Trophoblast cell (in vitro differentiated cells and primary cell): ENCODE measurements around the gene MIAT.

Source experiments
- DNase-seq, 2 donors: peaks; one replicate each; pipeline ENCODE4 v3.0.0-alpha.2; 2016
- H2AFZ ChIP-seq: 2 replicates; pipeline ENCODE4 v1.6.1; 2013; ENCODE audit warnings: low read length, moderate library complexity, mild to moderate bottlenecking; ENCODE audit not compliant: insufficient read depth, poor library complexity
- H2AK5ac ChIP-seq: 2 replicates; pipeline ENCODE4 v1.6.1; 2013; ENCODE audit warnings: mild to moderate bottlenecking, low read length
- H2BK120ac ChIP-seq: 2 replicates; pipeline ENCODE4 v1.6.1; 2013; ENCODE audit warnings: low read length, mild to moderate bottlenecking, moderate library complexity; ENCODE audit not compliant: insufficient read depth, poor library complexity
- H2BK12ac ChIP-seq: 2 replicates; pipeline ENCODE4 v1.6.1; 2013; ENCODE audit warnings: mild to moderate bottlenecking, low read length, moderate library complexity
- H2BK5ac ChIP-seq: 2 replicates; pipeline ENCODE4 v1.6.1; 2013; ENCODE audit warnings: low read length, low read depth, moderate library complexity, mild to moderate bottlenecking; ENCODE audit not compliant: poor library complexity
- H3K14ac ChIP-seq: 2 replicates; pipeline ENCODE4 v1.6.1; 2013; ENCODE audit warnings: mild to moderate bottlenecking, low read length
- H3K18ac ChIP-seq: 2 replicates; pipeline ENCODE4 v1.6.1; 2013; ENCODE audit warnings: mild to moderate bottlenecking, low read length
- H3K23ac ChIP-seq: 2 replicates; pipeline ENCODE4 v1.6.1; 2013; ENCODE audit warnings: low read length
- H3K27ac ChIP-seq: 2 replicates; pipeline ENCODE4 v1.5.1; 2013; ENCODE audit warnings: low read depth, mild to moderate bottlenecking, inconsistent platforms, low read length, moderate library complexity
- H3K27me3 ChIP-seq: 2 replicates; pipeline ENCODE4 v1.6.1; 2013; ENCODE audit warnings: inconsistent platforms, mild to moderate bottlenecking, low read length, moderate library complexity; ENCODE audit not compliant: insufficient read depth
- H3K36me3 ChIP-seq, 2 experiments: 1 replicate in 1 of 2; 2 replicates in 1 of 2; pipeline ENCODE4 v1.6.1; 2013; ENCODE audit warnings: low read length in 2 of 2, mild to moderate bottlenecking in 2 of 2, moderate library complexity in 1 of 2; ENCODE audit not compliant: insufficient read depth in 2 of 2, control insufficient read depth in 1 of 2
- H3K4ac ChIP-seq: 2 replicates; pipeline ENCODE4 v1.6.1; 2013; ENCODE audit warnings: low read depth, mild to moderate bottlenecking, low read length, moderate library complexity
- H3K4me1 ChIP-seq, 2 experiments: 1 replicate in 1 of 2; 2 replicates in 1 of 2; pipeline ENCODE4 v1.6.1; 2013; ENCODE audit warnings: low read length in 2 of 2, mild to moderate bottlenecking in 2 of 2, moderate library complexity in 1 of 2; ENCODE audit not compliant: insufficient read depth in 2 of 2, control insufficient read depth in 1 of 2
- H3K4me2 ChIP-seq: 2 replicates; pipeline ENCODE4 v1.6.1; 2013; ENCODE audit warnings: inconsistent platforms, mild to moderate bottlenecking, low read length, moderate library complexity
- H3K4me3 ChIP-seq: 2 replicates; pipeline ENCODE4 v1.5.1; 2013; ENCODE audit warnings: mild to moderate bottlenecking, low read depth, low read length, inconsistent platforms
- H3K79me1 ChIP-seq: one replicate; pipeline ENCODE4 v1.6.1; 2013; ENCODE audit warnings: low read length
- H3K79me2 ChIP-seq: 2 replicates; pipeline ENCODE4 v1.6.1; 2013; ENCODE audit warnings: low read length, mild to moderate bottlenecking; ENCODE audit not compliant: control insufficient read depth, insufficient read depth, poor library complexity
- H3K9ac ChIP-seq: 2 replicates; pipeline ENCODE4 v1.6.1; 2013; ENCODE audit warnings: mild to moderate bottlenecking, low read length
- H3K9me3 ChIP-seq: 2 replicates; pipeline ENCODE4 v1.6.1; 2013; ENCODE audit warnings: low read depth, mild to moderate bottlenecking, control low read depth, inconsistent platforms, low read length; ENCODE audit not compliant: insufficient read depth
- H4K12ac ChIP-seq: 2 replicates; pipeline ENCODE4 v1.6.1; 2013; ENCODE audit warnings: low read depth, mild to moderate bottlenecking, low read length, moderate library complexity
- H4K8ac ChIP-seq: 2 replicates; pipeline ENCODE4 v1.6.1; 2013; ENCODE audit warnings: low read depth, mild to moderate bottlenecking, low read length, moderate library complexity
- H4K91ac ChIP-seq: one replicate; pipeline ENCODE4 v1.6.1; 2013; ENCODE audit warnings: low read depth, mild to moderate bottlenecking, low read length, moderate library complexity
- WGBS: extraction: QIAGEN DNeasy Blood & Tissue Kit; methylation state at CpG from one replicate; pipeline ENCODE4 v1.1.7; 2013; ENCODE audit warnings: missing lambda C conversion rate; ENCODE audit not compliant: insufficient read length, insufficient coverage; ENCODE audit errors: extremely low coverage; 5-methylcytosine and 5-hydroxymethylcytosine counted together

Gene MIAT

GRCh38 chr22:26658671-26659478 is 1.5 kb downstream of the MIAT start:
- Histone ChIP-seq H4K8ac (no peak overlapping the region), H3K4me1 (peaks cover 5 to 6% of the 10 kb centered on the region in 2 experiments)

GRCh38 chr22:26660356-26660755 is 3.0 kb downstream of the MIAT start:
- H3K14ac ChIP-seq = no peak overlapping the region
- no CpG with 5 or more reads among the region's 6 CpGs for WGBS
- no peak overlapping the region for H2BK12ac ChIP-seq
- no peaks in the 10 kb centered on the region for H3K79me1 ChIP-seq
- no peak overlapping the region for H2AK5ac ChIP-seq
- H2BK120ac ChIP-seq = no peak overlapping the region
- H3K9ac ChIP-seq = no peak overlapping the region
- no peak overlapping the region for H3K4me3 ChIP-seq
- no peak overlapping the region for H4K12ac ChIP-seq
- no peak overlapping the region for H3K27ac ChIP-seq
- no peak overlapping the region for H3K4ac ChIP-seq
- H3K18ac ChIP-seq = no peak overlapping the region
- no peaks in the 10 kb centered on the region for H3K79me2 ChIP-seq
- peaks cover 5 to 6% of the 10 kb centered on the region in 2 experiments for H3K4me1 ChIP-seq
- peaks cover 25% of the 10 kb centered on the region for H3K27me3 ChIP-seq
- H2BK5ac ChIP-seq = no peak overlapping the region
- H3K9me3 ChIP-seq = no peaks in the 10 kb centered on the region
- no peak overlapping the region for H3K23ac ChIP-seq
- H3K36me3 ChIP-seq = no peaks in the 10 kb centered on the region
- no peak overlapping the region for H3K4me2 ChIP-seq
- H4K8ac ChIP-seq = no peak overlapping the region
- no peak overlapping the region for H2AFZ ChIP-seq
- DNase-seq = no peak
- H4K91ac ChIP-seq = no peak overlapping the region

More at GRCh38 chr22:26658671-26659478, 1.5 kb downstream of the MIAT start:
- no peak overlapping the region for H2AK5ac ChIP-seq
- no peak overlapping the region for H2BK5ac ChIP-seq
- no peaks in the 10 kb centered on the region for H3K9me3 ChIP-seq
- no peak overlapping the region for H2BK12ac ChIP-seq
- H3K27me3 ChIP-seq = peaks cover 25% of the 10 kb centered on the region
- no peak overlapping the region for H3K9ac ChIP-seq
- H3K79me2 ChIP-seq = no peaks in the 10 kb centered on the region
- peak in 1 of 2 donors; percentile 5 for DNase-seq
- no peak overlapping the region for H3K27ac ChIP-seq
- no peak overlapping the region for H4K91ac ChIP-seq
- no peak overlapping the region for H4K12ac ChIP-seq
- peak overlapping the region; percentile 58 for H2AFZ ChIP-seq
- H3K79me1 ChIP-seq = no peaks in the 10 kb centered on the region
- H3K4ac ChIP-seq = no peak overlapping the region
- no peak overlapping the region for H3K14ac ChIP-seq
- no peak overlapping the region for H2BK120ac ChIP-seq
- no peaks in the 10 kb centered on the region for H3K36me3 ChIP-seq
- no peak overlapping the region for H3K18ac ChIP-seq
- H3K4me2 ChIP-seq = peak overlapping the region; percentile 49
- H3K23ac ChIP-seq = no peak overlapping the region
- no peak overlapping the region for H3K4me3 ChIP-seq
- no CpG with 5 or more reads among the region's 27 CpGs for WGBS

DNA sequence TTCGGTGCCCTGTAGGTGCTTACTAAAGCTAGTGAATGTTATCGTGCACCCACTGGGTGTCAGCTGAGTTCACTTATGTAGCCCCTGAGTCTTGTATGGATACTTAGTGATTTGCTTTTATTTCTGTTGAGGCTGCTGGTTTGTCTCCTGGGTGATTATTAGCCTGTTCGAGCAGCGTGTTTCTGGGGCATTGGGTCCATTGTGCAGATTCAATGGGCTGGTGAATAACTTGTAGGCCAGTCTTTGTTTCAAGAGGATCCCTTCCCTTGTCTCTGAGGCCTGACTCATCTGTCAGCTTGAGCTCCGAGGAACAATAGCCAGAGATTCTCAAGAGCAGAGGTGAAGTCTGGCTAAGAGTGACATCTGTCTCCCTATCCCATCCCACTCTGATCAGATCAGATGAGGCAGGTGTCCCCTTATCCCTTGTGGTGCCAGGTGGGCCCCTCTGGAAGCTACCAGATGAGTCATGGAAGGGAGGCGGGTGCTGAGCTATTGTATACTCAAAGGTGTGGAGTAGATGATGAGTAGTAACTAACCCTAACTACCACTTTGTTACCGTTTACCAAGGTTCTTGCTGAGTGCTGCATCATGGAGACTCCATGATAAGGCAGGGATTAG is 3.7 kb downstream of the MIAT start:
- Histone ChIP-seq H4K91ac (no peak overlapping the region), H3K9me3 (no peaks in the 10 kb centered on the region), H2BK5ac (no peak overlapping the region), H3K9ac (no peak overlapping the region), H3K18ac (no peak overlapping the region), H2AK5ac (no peak overlapping the region), H4K8ac (no peak overlapping the region), H2BK12ac (no peak overlapping the region), H3K27me3 (peaks cover 24% of the 10 kb centered on the region), H3K27ac (no peak overlapping the region), H3K14ac (no peak overlapping the region), H3K4me3 (no peak overlapping the region), H3K79me1 (no peaks in the 10 kb centered on the region), H3K23ac (no peak overlapping the region), H3K36me3 (no peaks in the 10 kb centered on the region), H4K12ac (no peak overlapping the region), H2AFZ (no peak overlapping the region), H3K4ac (no peak overlapping the region), H3K79me2 (no peaks in the 10 kb centered on the region), H2BK120ac (no peak overlapping the region), H3K4me2 (no peak overlapping the region), H3K4me1 (peaks cover 5 to 6% of the 10 kb centered on the region in 2 experiments)
- WGBS = no CpG with 5 or more reads among the region's 7 CpGs
- DNase-seq = no peak

GRCh38 chr22:26662160-26662559 is 4.8 kb downstream of the MIAT start:
- Histone ChIP-seq H3K4me1 (peaks cover 5 to 6% of the 10 kb centered on the region in 2 experiments), H2BK12ac (no peak overlapping the region), H3K9ac (no peak overlapping the region), H4K91ac (no peak overlapping the region), H3K36me3 (no peaks in the 10 kb centered on the region), H3K79me1 (no peaks in the 10 kb centered on the region), H3K27ac (no peak overlapping the region), H2BK5ac (no peak overlapping the region), H3K27me3 (peaks cover 14% of the 10 kb centered on the region), H3K4ac (no peak overlapping the region), H3K4me2 (no peak overlapping the region), H4K12ac (no peak overlapping the region), H3K18ac (no peak overlapping the region), H2BK120ac (no peak overlapping the region), H3K9me3 (no peaks in the 10 kb centered on the region), H3K4me3 (no peak overlapping the region), H4K8ac (no peak overlapping the region), H3K14ac (no peak overlapping the region), H2AFZ (no peak overlapping the region), H3K23ac (no peak overlapping the region), H2AK5ac (no peak overlapping the region), H3K79me2 (no peaks in the 10 kb centered on the region)
- whole genome bisulfite sequencing = no CpG with 5 or more reads among the region's 2 CpGs
- no peak for DNase-seq
